ENCODE measurements around the gene ZP1. TPM values are rescaled to one million over a fixed set of nuclear protein-coding genes. Genes with fewer than 3 reads are reported as not detected.
A peak's percentile ranks its signal among the peaks of the same experiment; 100 is the strongest.

The ZP1 gene
- total RNA-seq, 6 donors from 2014 or later = not detected

DNA sequence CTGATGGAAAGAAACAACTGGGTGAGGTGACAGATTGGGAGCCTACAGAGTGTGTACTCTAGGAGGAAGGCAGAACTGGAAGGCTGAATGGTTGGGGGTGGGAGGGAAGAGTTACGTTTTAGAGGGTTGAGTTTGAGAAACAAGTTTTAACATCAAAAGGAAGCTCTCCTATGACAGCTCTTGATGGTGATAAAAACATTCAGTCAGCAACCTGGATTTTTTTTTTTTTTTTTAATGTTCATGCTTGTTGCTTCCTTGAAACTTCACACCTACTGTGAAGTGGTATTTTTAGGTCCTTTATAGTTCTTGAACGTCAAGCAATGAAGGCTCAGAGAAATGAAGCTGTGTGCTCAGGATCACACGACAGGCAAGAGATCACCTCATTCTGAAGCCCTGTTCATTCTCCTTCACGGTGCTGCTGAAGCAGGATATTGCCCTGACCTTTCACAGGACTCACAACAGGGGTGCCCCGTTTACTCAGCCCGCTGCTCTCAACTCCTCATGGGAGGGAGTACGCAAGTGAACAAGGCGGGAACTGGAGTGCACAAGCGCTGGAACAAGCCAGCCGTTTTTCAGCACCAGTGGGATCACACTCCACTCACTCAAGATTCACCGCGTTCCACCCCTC is 45.0 kb downstream of the ZP1 start:
- H3K27me3 ChIP-seq = no peaks in the 10 kb centered on the region
- peak overlapping the region in 2 of 4 donors; percentile 92 for H3K27ac ChIP-seq
- ATAC-seq (ENCODE audit: low FRiP score in 2 of 2) = no peak
- DNase-seq = no peak
- H3K36me3 ChIP-seq = no peaks in the 10 kb centered on the region
- no peaks in the 10 kb centered on the region for H3K9me3 ChIP-seq
- no peak for TF ChIP-seq EP300 (IDR thresholded peaks at IDR 0.05)
- TF ChIP-seq CTCF (IDR thresholded peaks at IDR 0.05) = no peak
- TF ChIP-seq POLR2A (IDR thresholded peaks at IDR 0.05) = no peak
- no peak for TF ChIP-seq POLR2AphosphoS5 (IDR thresholded peaks at IDR 0.05)
- 58 to 75% methylated on average over 8 to 12 of the region's 12 CpGs for WGBS, 2 donors
- no peak overlapping the region for H3K4me3 ChIP-seq
- H3K4me1 ChIP-seq = peaks cover 33 to 44% (median 40%) of the 10 kb centered on the region in 4 donors

DNA sequence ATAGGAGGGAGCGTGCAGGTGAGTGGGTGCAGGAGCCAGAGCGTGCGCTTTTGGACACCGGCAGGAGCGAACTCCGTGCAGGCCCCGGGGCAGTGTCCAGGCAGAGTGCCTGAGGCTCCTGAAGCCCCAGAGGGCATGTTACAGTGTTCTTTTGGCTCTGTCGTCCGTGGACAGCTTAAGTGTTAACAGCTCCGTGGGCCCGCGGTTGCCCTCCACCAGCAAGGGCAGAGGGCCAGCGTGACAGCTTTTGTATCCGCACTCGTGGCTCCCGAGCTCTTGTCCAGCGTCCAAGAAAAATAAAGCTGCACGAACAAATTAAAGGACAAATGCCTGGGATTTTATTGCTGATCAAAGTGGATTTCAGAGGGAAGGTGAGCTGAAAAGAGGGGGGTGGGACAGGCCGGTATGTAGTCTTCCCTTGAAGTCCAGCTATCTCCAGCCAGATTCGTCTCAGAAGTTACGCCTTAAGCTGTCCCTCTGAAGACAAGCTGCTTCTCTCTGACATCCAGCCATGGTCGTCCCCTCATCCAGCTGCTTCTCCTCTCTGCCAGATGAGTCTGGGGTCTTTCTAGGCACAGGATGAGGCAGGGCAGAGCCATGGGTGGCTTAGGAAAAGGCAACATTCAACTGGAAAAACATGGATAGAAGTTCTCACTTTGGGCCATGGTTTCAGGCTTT is 45.6 kb downstream of the ZP1 start:
- TF ChIP-seq EP300 (IDR thresholded peaks at IDR 0.05) (no peak), POLR2AphosphoS5 (IDR thresholded peaks at IDR 0.05) (no peak), CTCF (IDR thresholded peaks at IDR 0.05) (no peak)
- H3K9me3 ChIP-seq = no peaks in the 10 kb centered on the region
- H3K4me3 ChIP-seq = peak overlapping the region in 2 of 4 donors; percentile 60 to 82
- peak in 1 of 2 donors; percentile 76 for DNase-seq
- H3K36me3 ChIP-seq = no peaks in the 10 kb centered on the region
- H3K4me1 ChIP-seq = peaks cover 33 to 47% (median 41%) of the 10 kb centered on the region in 4 donors
- peak overlapping the region; percentile 81 to 94 (median 92) for H3K27ac ChIP-seq
- 61 to 70% methylated on average over 20 to 22 of the region's 22 CpGs for WGBS, 2 donors
- no peak for ATAC-seq (ENCODE audit: low FRiP score in 2 of 2)
- H3K27me3 ChIP-seq = no peaks in the 10 kb centered on the region

- Histone ChIP-seq H3K36me3 (no peaks in the 10 kb centered on the region), H3K9me3 (no peaks in the 10 kb centered on the region), H3K4me3 (peak within 1 kb of the TSS; percentile 60 to 84 (median 76)), H3K27me3 (no peaks in the 10 kb centered on the region), H3K27ac (peak within 1 kb of the TSS; percentile 81 to 94 (median 92)), H3K4me1 (peaks cover 44 to 57% (median 45%) of the 10 kb centered on the region in 4 donors)
- TF ChIP-seq EP300 (IDR thresholded peaks at IDR 0.05) (no peak), POLR2A (IDR thresholded peaks at IDR 0.05) (peak in 2 of 4 donors; percentile 22 to 58), POLR2AphosphoS5 (IDR thresholded peaks at IDR 0.05) (peak; percentile 59 to 76), CTCF (IDR thresholded peaks at IDR 0.05) (peak in 2 of 6 experiments; percentile 3 to 17)
- DNase-seq (peak; percentile 91), ATAC-seq (ENCODE audit: low FRiP score in 2 of 2) (peak; percentile 86 to 90)
- 0% methylated on average over 29 to 61 of the region's 70 CpGs for WGBS, 2 donors
Measured at GRCh38 chr11:60913793-60914632, 46.7 kb downstream of the ZP1 start, which contains the start of gene TMEM109. TSS of gene TMEM109 (plus strand) at chr11:60914158. CDS start at chr11:60919694, 5,536 bp downstream.

GRCh38 chr11:60914633-60915247 is 47.4 kb downstream of the ZP1 start:
- TF ChIP-seq POLR2A (IDR thresholded peaks at IDR 0.05) (no peak), EP300 (IDR thresholded peaks at IDR 0.05) (no peak), POLR2AphosphoS5 (IDR thresholded peaks at IDR 0.05) (no peak), CTCF (IDR thresholded peaks at IDR 0.05) (no peak)
- Histone ChIP-seq H3K4me1 (peaks cover 44 to 59% (median 50%) of the 10 kb centered on the region in 4 donors), H3K9me3 (no peaks in the 10 kb centered on the region), H3K4me3 (peak overlapping the region; percentile 60 to 84 (median 76)), H3K27me3 (no peaks in the 10 kb centered on the region), H3K27ac (peak overlapping the region; percentile 81 to 94 (median 92)), H3K36me3 (peaks cover 0 to 4% (median 1%) of the 10 kb centered on the region in 4 donors)
- ATAC-seq (ENCODE audit: low FRiP score in 2 of 2) (peak; percentile 44 to 60), DNase-seq (peak in 1 of 2 donors; percentile 39)
- WGBS, 2 donors = 1% methylated on average over 21 to 31 of the region's 31 CpGs

Data from upper lobe of left lung (tissue), 6 donors.